ENCODE measurements around the gene FUOM. TPM values are rescaled to one million over a fixed set of nuclear protein-coding genes. Genes with fewer than 3 reads are reported as not detected.

The FUOM gene
- total RNA-seq, 2 donors from 2014 or later, result 9.8 to 32.6 TPM

GRCh38 chr10:133401981-133402725, 44.3 kb upstream of the FUOM start:
- H3K4me3 ChIP-seq, result no peak overlapping the region
- no peaks in the 10 kb centered on the region for H3K9me3 ChIP-seq
- H3K27ac ChIP-seq, result no peak overlapping the region
- no peaks in the 10 kb centered on the region for H3K4me1 ChIP-seq
- DNase-seq (ENCODE audit: low spot score), result no peak
- H3K36me3 ChIP-seq, result peaks cover 67% of the 10 kb centered on the region
- no peak for TF ChIP-seq CTCF (IDR thresholded peaks at IDR 0.05)
- H3K27me3 ChIP-seq, result no peaks in the 10 kb centered on the region

GRCh38 chr10:133401500-133401899, 43.7 kb upstream of the FUOM start:
- no peak for DNase-seq (ENCODE audit: low spot score)
- TF ChIP-seq CTCF (IDR thresholded peaks at IDR 0.05), result no peak
- no peaks in the 10 kb centered on the region for H3K27me3 ChIP-seq
- no peak overlapping the region for H3K27ac ChIP-seq
- H3K4me1 ChIP-seq, result no peaks in the 10 kb centered on the region
- no peak overlapping the region for H3K4me3 ChIP-seq
- H3K36me3 ChIP-seq, result peaks cover 67% of the 10 kb centered on the region
- H3K9me3 ChIP-seq, result no peaks in the 10 kb centered on the region

- Histone ChIP-seq H3K4me1 (peaks cover 0 to 5% of the 10 kb centered on the region in 2 donors), H3K4me3 (no peak overlapping the region), H3K9me3 (no peaks in the 10 kb centered on the region), H3K27me3 (no peaks in the 10 kb centered on the region), H3K36me3 (peaks cover 68% of the 10 kb centered on the region), H3K27ac (no peak overlapping the region)
- DNase-seq (ENCODE audit: low spot score), result no peak
- no peak for TF ChIP-seq CTCF (IDR thresholded peaks at IDR 0.05)
Observed at GRCh38 chr10:133400624-133401424, 43.0 kb upstream of the FUOM start.

- no peak for TF ChIP-seq CTCF (IDR thresholded peaks at IDR 0.05)
- peaks cover 70% of the 10 kb centered on the region for H3K36me3 ChIP-seq
- no peak for DNase-seq (ENCODE audit: low spot score)
Observed at GRCh38 chr10:133399123-133399601, 41.3 kb upstream of the FUOM start.

GRCh38 chr10:133397938-133398337, 40.1 kb upstream of the FUOM start:
- H3K9me3 ChIP-seq, result no peaks in the 10 kb centered on the region
- peaks cover 0 to 20% of the 10 kb centered on the region in 2 donors for H3K4me1 ChIP-seq
- H3K27ac ChIP-seq, result no peak overlapping the region
- no peak for DNase-seq (ENCODE audit: low spot score)
- H3K36me3 ChIP-seq, result peaks cover 63% of the 10 kb centered on the region
- TF ChIP-seq CTCF (IDR thresholded peaks at IDR 0.05), result no peak
- no peak overlapping the region for H3K4me3 ChIP-seq
- H3K27me3 ChIP-seq, result no peaks in the 10 kb centered on the region

More at GRCh38 chr10:133399123-133399601, 41.3 kb upstream of the FUOM start:
- H3K27ac ChIP-seq, result no peak overlapping the region
- H3K4me3 ChIP-seq, result no peak overlapping the region
- H3K4me1 ChIP-seq, result peaks cover 0 to 15% of the 10 kb centered on the region in 2 donors
- no peaks in the 10 kb centered on the region for H3K9me3 ChIP-seq
- no peaks in the 10 kb centered on the region for H3K27me3 ChIP-seq

Measured in right atrium auricular region (tissue), 2 donors.